Esophagus muscularis mucosa (tissue), 4 donors: ENCODE results near the gene MICAL3.

ENCODE experiments used
- CTCF ChIP-seq, 3 experiments: fragments of 200-600 bp in 2 of 3; fragments of 450-650 bp in 1 of 3; sonication (generic) in 2 of 3; IDR thresholded peaks; one replicate each; pipeline ENCODE4 v1.5.1; 2017 to 2019; ENCODE audit warnings: antibody characterized with exemption in 3 of 3, mild to moderate bottlenecking in 2 of 3, moderate library complexity in 1 of 3
- EP300 ChIP-seq: sonication (generic); formaldehyde crosslinking; IDR thresholded peaks from one replicate; pipeline ENCODE4 v1.6.1; 2017; ENCODE audit warnings: antibody characterized with exemption
- POLR2A ChIP-seq: fragments of 450-650 bp; IDR thresholded peaks from one replicate; pipeline ENCODE4 v1.6.1; 2017; ENCODE audit warnings: antibody characterized with exemption, moderate library complexity, mild to moderate bottlenecking, low read depth
- POLR2AphosphoS5 ChIP-seq, 2 donors: sonication (generic); formaldehyde crosslinking; IDR thresholded peaks; one replicate each; pipeline ENCODE4 v1.6.1; 2017; ENCODE audit warnings: antibody characterized with exemption in 2 of 2

GRCh38 chr22:17814830-17815229 lies 209.5 kb downstream of the MICAL3 start:
- TF ChIP-seq CTCF (IDR thresholded peaks at IDR 0.05) (no peak), POLR2A (no peak), POLR2AphosphoS5 (IDR thresholded peaks at IDR 0.05) (no peak), EP300 (no peak)
